A673 (cell line): ENCODE results near the gene FKRP. TPM values are rescaled to one million over a fixed set of nuclear protein-coding genes. Genes with fewer than 3 reads are reported as not detected.
A peak's percentile ranks its signal among the peaks of the same experiment; 100 is the strongest.

ENCODE experiments used
- BruUV-seq: library from RNA; stranded (reverse); fragments of 400-500 nt; replicated peaks from 2 replicates; lab custom pipeline; 2021; lab: Mats Ljungman, UMichigan
- CTCF ChIA-PET: fragments of 300-600 bp; sonication (Branson Sonifier 250); formaldehyde crosslinking; loops from one replicate; lab custom pipeline; 2022; ENCODE audit warnings: antibody characterized with exemption; lab: Charles Lee
- POLR2A ChIA-PET: fragments of 300-600 bp; sonication (Branson Sonifier 250); formaldehyde crosslinking; loops from one replicate; lab custom pipeline; 2022; ENCODE audit warnings: antibody characterized with exemption; ENCODE audit not compliant: low non-redundant PET; lab: Charles Lee
- DNase-seq: peaks from one replicate; pipeline ENCODE4 v3.0.0-alpha.2; 2015; ENCODE audit warnings: low spot score
- H3K27ac ChIP-seq: fragments of 200-600 bp; sonication (generic); 2 replicates; pipeline ENCODE4 v1.5.1; 2016; ENCODE audit warnings: mixed run types, low read depth, mild to moderate bottlenecking, mixed read lengths, antibody characterized with exemption, low read length; ENCODE audit not compliant: poor library complexity, severe bottlenecking
- H3K27me3 ChIP-seq: fragments of 200-600 bp; sonication (generic); replicated peaks from 2 replicates; pipeline ENCODE4 v1.6.1; 2017; ENCODE audit warnings: mixed run types, low read depth, mild to moderate bottlenecking, mixed read lengths, antibody characterized with exemption, low read length; ENCODE audit not compliant: insufficient read depth, poor library complexity
- H3K36me3 ChIP-seq: fragments of 200-600 bp; sonication (generic); 2 replicates; pipeline ENCODE4 v1.6.1; 2016; ENCODE audit warnings: mixed run types, mild to moderate bottlenecking, mixed read lengths, antibody characterized with exemption, low read length; ENCODE audit not compliant: insufficient read depth, poor library complexity, severe bottlenecking
- H3K4me1 ChIP-seq: fragments of 200-600 bp; sonication (generic); 2 replicates; pipeline ENCODE4 v1.6.1; 2017; ENCODE audit warnings: mixed run types, mild to moderate bottlenecking, mixed read lengths, antibody characterized with exemption, low read length; ENCODE audit not compliant: insufficient read depth, poor library complexity, severe bottlenecking
- H3K4me3 ChIP-seq: fragments of 200-600 bp; sonication (generic); 2 replicates; pipeline ENCODE4 v1.5.1; 2016; ENCODE audit warnings: low read depth, mixed run types, mild to moderate bottlenecking, mixed read lengths, low read length; ENCODE audit not compliant: poor library complexity, severe bottlenecking
- H3K9me3 ChIP-seq: fragments of 200-600 bp; sonication (generic); 2 replicates; pipeline ENCODE4 v1.6.1; 2016; ENCODE audit warnings: mixed run types, low read depth, mild to moderate bottlenecking, mixed read lengths, antibody characterized with exemption, low read length; ENCODE audit not compliant: poor library complexity, severe bottlenecking
- EZH2 ChIP-seq: fragments of 200-600 bp; sonication (generic); IDR thresholded peaks from 2 replicates; pipeline ENCODE4 v1.6.1; 2017; ENCODE audit warnings: borderline replicate concordance, low read depth, mild to moderate bottlenecking, mixed read lengths, antibody characterized with exemption, low read length; ENCODE audit not compliant: poor library complexity, severe bottlenecking
- intact Hi-C: fragments of 100-400 bp; cut with micrococcal nuclease; formaldehyde crosslinking; loops from one replicate; pipeline ENCODE4 v1.10.0; 2022; ENCODE audit not compliant: unreplicated experiment
- total RNA-seq: library from RNA; stranded (reverse); gene quantifications from 2 replicates; pipeline ENCODE4 v1.2.3, GENCODE V29; 2021
- TF ChIP-seq, protein P1 (sequence below): fragments of 300-800, 200-600 bp; sonication (generic); conservative IDR thresholded peaks from 2 replicates; pipeline ENCODE4 v1.5.1; 2017; ENCODE audit warnings: low read depth, mild to moderate bottlenecking, antibody characterized with exemption, low read length, moderate library complexity, mixed read lengths

The FKRP gene
- total RNA-seq, 1 experiment from 2014 or later: 23.6 TPM

DNA sequence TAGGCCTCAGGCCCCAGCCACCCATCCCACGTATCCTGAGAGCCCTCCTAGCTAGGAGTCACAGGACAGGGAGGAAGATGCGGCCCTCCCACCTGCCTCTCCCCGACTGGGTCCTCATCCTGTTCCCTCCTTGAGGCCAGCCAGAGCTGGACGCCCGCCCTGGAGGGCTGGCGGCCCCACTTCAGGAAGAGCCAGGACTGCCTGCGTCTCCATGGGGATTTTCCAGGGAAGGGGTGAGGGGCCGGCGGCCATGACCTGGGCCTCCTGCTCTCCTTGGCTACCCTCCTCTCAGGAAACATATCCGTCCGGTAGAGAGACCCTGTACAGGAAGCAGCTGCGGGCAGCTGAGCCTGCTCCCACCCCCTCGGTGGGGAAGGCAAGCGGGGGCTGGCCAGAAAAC lies 17.6 kb upstream of the FKRP start:
- ChIA-PET CTCF (no interaction called here), POLR2A (no interaction called here)
- no peak for DNase-seq
- Histone ChIP-seq H3K9me3 (no peaks in the 10 kb centered on the region), H3K27me3 (no peaks in the 10 kb centered on the region), H3K36me3 (peaks cover 97% of the 10 kb centered on the region), H3K4me1 (no peaks in the 10 kb centered on the region), H3K4me3 (no peak overlapping the region), H3K27ac (no peak overlapping the region)
- intact Hi-C loops: no loop called here
- BruUV-seq: no TSS peak
- no peak for TF ChIP-seq EZH2
- TF ChIP-seq, protein P1, sequence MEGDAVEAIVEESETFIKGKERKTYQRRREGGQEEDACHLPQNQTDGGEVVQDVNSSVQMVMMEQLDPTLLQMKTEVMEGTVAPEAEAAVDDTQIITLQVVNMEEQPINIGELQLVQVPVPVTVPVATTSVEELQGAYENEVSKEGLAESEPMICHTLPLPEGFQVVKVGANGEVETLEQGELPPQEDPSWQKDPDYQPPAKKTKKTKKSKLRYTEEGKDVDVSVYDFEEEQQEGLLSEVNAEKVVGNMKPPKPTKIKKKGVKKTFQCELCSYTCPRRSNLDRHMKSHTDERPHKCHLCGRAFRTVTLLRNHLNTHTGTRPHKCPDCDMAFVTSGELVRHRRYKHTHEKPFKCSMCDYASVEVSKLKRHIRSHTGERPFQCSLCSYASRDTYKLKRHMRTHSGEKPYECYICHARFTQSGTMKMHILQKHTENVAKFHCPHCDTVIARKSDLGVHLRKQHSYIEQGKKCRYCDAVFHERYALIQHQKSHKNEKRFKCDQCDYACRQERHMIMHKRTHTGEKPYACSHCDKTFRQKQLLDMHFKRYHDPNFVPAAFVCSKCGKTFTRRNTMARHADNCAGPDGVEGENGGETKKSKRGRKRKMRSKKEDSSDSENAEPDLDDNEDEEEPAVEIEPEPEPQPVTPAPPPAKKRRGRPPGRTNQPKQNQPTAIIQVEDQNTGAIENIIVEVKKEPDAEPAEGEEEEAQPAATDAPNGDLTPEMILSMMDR: no peak

DNA sequence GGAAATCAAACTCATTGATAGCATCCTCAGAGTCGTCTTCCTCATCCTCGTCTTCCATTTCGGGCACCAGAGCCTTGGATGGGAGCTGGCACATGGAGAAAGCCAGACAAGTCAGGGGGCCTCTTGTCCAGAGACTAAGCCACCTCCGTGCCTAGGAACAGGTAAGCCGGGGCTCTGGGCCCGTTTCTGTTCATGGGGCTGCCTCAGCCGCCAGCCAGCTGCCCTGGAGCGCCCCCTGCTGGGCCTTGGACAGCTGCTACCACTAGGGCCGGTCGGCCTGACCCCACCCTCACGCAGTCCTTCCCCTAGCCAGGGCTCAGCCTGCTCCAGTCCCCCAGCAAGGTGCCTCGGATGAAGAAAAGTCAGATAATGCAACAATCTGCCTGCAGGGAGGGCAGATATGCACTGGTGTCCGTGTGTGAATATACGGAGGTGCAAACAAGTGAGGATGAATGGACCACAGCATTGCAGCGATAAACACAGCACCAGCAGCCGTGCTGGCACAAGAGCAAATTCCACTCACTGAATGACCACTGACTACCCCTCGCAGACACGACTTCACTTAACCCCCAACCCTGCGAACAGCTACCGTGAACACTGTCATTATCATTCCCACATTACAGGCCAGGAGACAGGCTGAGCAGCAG lies 17.0 kb upstream of the FKRP start:
- TF ChIP-seq EZH2: no peak
- TF ChIP-seq, protein P1: peak; percentile 87
- no peaks in the 10 kb centered on the region for H3K27me3 ChIP-seq
- ChIA-PET POLR2A (no interaction called here), CTCF (no interaction called here)
- BruUV-seq: no TSS peak
- H3K4me1 ChIP-seq: no peaks in the 10 kb centered on the region
- DNase-seq: peak; percentile 56
- H3K27ac ChIP-seq: no peak overlapping the region
- H3K36me3 ChIP-seq: peaks cover 98% of the 10 kb centered on the region
- intact Hi-C loops: no loop called here
- H3K4me3 ChIP-seq: no peak overlapping the region
- H3K9me3 ChIP-seq: no peaks in the 10 kb centered on the region

DNA sequence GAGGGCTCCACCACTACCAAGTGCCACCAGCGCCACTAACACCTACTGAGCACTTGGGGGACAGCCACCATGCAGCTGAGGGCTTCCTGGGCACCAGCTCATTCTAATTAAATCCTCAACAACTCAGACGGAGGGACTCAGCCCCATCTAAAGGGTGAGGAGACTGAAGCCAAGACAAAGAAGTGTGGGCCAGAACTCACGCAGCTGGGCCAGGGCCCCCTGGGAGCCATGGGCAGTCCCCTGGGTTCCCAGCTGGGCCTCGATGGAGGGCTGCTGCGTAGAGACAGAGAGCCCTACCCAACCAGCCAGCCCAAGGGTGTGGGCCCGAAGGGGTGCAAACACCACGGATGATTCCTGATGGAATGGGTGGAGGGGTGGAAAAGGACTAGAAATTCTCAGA lies 16.2 kb upstream of the FKRP start:
- H3K4me3 ChIP-seq: no peak overlapping the region
- no peak overlapping the region for H3K27ac ChIP-seq
- ChIA-PET POLR2A (no interaction called here), CTCF (interaction anchor here (0.6 kb wide), 1 partner anchor 596 kb away, joined by 3 read pairs; no protein-coding TSS in a partner anchor)
- intact Hi-C loops: no loop called here
- no peaks in the 10 kb centered on the region for H3K9me3 ChIP-seq
- no TSS peak for BruUV-seq
- no peaks in the 10 kb centered on the region for H3K4me1 ChIP-seq
- peaks cover 98% of the 10 kb centered on the region for H3K36me3 ChIP-seq
- no peak for DNase-seq
- no peaks in the 10 kb centered on the region for H3K27me3 ChIP-seq
- TF ChIP-seq EZH2: no peak
- TF ChIP-seq, protein P1: no peak
